ENCODE results near the gene ARID4A. TPM values are rescaled to one million over a fixed set of nuclear protein-coding genes. Genes with fewer than 3 reads are reported as not detected.

Gene ARID4A
- total RNA-seq, 1 experiment from 2014 or later: 12.5 TPM

DNA sequence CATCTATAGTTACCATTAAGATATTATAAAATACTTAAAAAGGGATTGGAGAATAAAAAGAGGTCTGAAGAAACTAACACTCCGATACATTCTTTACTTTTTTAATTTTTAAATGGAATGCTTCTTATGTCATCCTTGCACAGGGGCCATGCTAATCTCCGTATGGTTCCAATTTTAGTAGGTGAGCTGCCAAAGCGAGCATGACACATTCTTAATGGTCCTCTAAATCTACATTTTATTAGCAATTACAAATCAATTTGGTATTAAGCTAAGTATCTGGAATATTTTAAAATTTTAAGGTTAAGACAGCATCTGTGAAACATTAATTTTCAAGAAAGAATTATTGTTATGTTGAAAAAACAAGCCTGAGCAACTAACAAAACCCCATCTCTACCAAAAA is 6.2 kb upstream of the ARID4A start (continued):
- TF ChIP-seq FOXP1 (CRISPR knock-in tag; IDR thresholded peaks at IDR 0.05; ENCODE audit: borderline replicate concordance): no peak
- TF ChIP-seq, protein P1, sequence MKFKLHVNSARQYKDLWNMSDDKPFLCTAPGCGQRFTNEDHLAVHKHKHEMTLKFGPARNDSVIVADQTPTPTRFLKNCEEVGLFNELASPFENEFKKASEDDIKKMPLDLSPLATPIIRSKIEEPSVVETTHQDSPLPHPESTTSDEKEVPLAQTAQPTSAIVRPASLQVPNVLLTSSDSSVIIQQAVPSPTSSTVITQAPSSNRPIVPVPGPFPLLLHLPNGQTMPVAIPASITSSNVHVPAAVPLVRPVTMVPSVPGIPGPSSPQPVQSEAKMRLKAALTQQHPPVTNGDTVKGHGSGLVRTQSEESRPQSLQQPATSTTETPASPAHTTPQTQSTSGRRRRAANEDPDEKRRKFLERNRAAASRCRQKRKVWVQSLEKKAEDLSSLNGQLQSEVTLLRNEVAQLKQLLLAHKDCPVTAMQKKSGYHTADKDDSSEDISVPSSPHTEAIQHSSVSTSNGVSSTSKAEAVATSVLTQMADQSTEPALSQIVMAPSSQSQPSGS (CRISPR knock-in tag; IDR thresholded peaks at IDR 0.05; ENCODE audit: borderline replicate concordance, low read depth): no peak
- no peak for TF ChIP-seq IRF2 (CRISPR knock-in tag; IDR thresholded peaks at IDR 0.05; ENCODE audit: borderline replicate concordance, low read depth)
- TF ChIP-seq NR2C2 (CRISPR knock-in tag; IDR thresholded peaks at IDR 0.05): no peak
- TF ChIP-seq, protein P2, sequence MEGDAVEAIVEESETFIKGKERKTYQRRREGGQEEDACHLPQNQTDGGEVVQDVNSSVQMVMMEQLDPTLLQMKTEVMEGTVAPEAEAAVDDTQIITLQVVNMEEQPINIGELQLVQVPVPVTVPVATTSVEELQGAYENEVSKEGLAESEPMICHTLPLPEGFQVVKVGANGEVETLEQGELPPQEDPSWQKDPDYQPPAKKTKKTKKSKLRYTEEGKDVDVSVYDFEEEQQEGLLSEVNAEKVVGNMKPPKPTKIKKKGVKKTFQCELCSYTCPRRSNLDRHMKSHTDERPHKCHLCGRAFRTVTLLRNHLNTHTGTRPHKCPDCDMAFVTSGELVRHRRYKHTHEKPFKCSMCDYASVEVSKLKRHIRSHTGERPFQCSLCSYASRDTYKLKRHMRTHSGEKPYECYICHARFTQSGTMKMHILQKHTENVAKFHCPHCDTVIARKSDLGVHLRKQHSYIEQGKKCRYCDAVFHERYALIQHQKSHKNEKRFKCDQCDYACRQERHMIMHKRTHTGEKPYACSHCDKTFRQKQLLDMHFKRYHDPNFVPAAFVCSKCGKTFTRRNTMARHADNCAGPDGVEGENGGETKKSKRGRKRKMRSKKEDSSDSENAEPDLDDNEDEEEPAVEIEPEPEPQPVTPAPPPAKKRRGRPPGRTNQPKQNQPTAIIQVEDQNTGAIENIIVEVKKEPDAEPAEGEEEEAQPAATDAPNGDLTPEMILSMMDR (IDR thresholded peaks at IDR 0.05): no peak
- TF ChIP-seq, protein P3, sequence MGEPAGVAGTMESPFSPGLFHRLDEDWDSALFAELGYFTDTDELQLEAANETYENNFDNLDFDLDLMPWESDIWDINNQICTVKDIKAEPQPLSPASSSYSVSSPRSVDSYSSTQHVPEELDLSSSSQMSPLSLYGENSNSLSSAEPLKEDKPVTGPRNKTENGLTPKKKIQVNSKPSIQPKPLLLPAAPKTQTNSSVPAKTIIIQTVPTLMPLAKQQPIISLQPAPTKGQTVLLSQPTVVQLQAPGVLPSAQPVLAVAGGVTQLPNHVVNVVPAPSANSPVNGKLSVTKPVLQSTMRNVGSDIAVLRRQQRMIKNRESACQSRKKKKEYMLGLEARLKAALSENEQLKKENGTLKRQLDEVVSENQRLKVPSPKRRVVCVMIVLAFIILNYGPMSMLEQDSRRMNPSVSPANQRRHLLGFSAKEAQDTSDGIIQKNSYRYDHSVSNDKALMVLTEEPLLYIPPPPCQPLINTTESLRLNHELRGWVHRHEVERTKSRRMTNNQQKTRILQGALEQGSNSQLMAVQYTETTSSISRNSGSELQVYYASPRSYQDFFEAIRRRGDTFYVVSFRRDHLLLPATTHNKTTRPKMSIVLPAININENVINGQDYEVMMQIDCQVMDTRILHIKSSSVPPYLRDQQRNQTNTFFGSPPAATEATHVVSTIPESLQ (CRISPR knock-in tag; IDR thresholded peaks at IDR 0.05): no peak
- TF ChIP-seq GRHL2 (CRISPR knock-in tag; IDR thresholded peaks at IDR 0.05; ENCODE audit: insufficient replicate concordance, severe bottlenecking): no peak

DNA sequence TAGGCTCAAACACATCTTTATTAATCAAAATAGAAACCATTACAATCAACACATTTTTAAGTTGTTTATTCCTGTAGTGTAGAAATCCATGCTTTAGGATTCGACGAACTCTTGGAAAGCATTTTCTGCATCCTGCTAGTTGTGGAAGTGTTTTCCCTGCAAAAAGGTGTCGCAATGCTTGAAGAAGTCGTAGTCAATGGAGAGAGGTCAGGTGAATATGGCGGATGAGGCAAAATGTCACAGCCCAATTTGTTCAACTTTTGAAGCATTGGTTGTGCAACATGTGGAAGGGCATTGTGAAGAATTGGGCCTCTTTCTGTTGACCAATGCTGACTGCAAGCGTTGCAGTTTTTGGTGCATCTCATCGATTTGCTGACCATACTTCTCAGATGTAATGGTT is 4.2 kb upstream of the ARID4A start:
- peaks cover 48% of the 10 kb centered on the region for H3K36me3 Mint-ChIP-seq
- no peak overlapping the region for H3K4me3 Mint-ChIP-seq
- H3K27me3 Mint-ChIP-seq (ENCODE audit: low read depth): no peaks in the 10 kb centered on the region
- H3K27ac Mint-ChIP-seq: peak overlapping the region; percentile 20; the same call in 1 of the 2 replicates
- ATAC-seq: no peak
- no peak for DNase-seq (ENCODE audit: low spot score)
- POLR2A ChIA-PET: no interaction called here
- no peaks in the 10 kb centered on the region for H3K9me3 Mint-ChIP-seq
- H3K4me1 Mint-ChIP-seq: peaks cover 5% of the 10 kb centered on the region
- CTCF ChIA-PET: no interaction called here
- TF ChIP-seq SMAD4 (CRISPR knock-in tag; IDR thresholded peaks at IDR 0.05): no peak
- TF ChIP-seq, protein P4, sequence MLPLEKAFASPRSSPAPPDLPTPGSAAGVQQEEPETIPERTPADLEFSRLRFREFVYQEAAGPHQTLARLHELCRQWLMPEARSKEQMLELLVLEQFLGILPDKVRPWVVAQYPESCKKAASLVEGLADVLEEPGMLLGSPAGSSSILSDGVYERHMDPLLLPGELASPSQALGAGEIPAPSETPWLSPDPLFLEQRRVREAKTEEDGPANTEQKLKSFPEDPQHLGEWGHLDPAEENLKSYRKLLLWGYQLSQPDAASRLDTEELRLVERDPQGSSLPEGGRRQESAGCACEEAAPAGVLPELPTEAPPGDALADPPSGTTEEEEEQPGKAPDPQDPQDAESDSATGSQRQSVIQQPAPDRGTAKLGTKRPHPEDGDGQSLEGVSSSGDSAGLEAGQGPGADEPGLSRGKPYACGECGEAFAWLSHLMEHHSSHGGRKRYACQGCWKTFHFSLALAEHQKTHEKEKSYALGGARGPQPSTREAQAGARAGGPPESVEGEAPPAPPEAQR (CRISPR knock-in tag; IDR thresholded peaks at IDR 0.05): no peak
- TF ChIP-seq, protein P5, sequence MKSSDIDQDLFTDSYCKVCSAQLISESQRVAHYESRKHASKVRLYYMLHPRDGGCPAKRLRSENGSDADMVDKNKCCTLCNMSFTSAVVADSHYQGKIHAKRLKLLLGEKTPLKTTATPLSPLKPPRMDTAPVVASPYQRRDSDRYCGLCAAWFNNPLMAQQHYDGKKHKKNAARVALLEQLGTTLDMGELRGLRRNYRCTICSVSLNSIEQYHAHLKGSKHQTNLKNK (CRISPR knock-in tag; IDR thresholded peaks at IDR 0.05): no peak
- TF ChIP-seq E2F5 (CRISPR knock-in tag; IDR thresholded peaks at IDR 0.05): no peak
- no peak for TF ChIP-seq NFE2L1 (CRISPR knock-in tag; IDR thresholded peaks at IDR 0.05)
- no peak for TF ChIP-seq TEAD4 (CRISPR knock-in tag; IDR thresholded peaks at IDR 0.05)
- TF ChIP-seq, protein P6, sequence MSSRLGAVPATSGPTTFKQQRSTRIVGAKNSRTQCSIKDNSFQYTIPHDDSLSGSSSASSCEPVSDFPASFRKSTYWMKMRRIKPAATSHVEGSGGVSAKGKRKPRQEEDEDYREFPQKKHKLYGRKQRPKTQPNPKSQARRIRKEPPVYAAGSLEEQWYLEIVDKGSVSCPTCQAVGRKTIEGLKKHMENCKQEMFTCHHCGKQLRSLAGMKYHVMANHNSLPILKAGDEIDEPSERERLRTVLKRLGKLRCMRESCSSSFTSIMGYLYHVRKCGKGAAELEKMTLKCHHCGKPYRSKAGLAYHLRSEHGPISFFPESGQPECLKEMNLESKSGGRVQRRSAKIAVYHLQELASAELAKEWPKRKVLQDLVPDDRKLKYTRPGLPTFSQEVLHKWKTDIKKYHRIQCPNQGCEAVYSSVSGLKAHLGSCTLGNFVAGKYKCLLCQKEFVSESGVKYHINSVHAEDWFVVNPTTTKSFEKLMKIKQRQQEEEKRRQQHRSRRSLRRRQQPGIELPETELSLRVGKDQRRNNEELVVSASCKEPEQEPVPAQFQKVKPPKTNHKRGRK (CRISPR knock-in tag; IDR thresholded peaks at IDR 0.05; ENCODE audit: borderline replicate concordance): no peak
- TF ChIP-seq GTF2I (CRISPR knock-in tag; conservative IDR thresholded peaks at IDR 0.05): no peak
- no peak for TF ChIP-seq ZNF219 (CRISPR knock-in tag; IDR thresholded peaks at IDR 0.05; ENCODE audit: borderline replicate concordance)
- TF ChIP-seq PRRX2 (CRISPR knock-in tag; IDR thresholded peaks at IDR 0.05): no peak
- TF ChIP-seq SP1 (CRISPR knock-in tag; conservative IDR thresholded peaks at IDR 0.05): no peak
- no peak for TF ChIP-seq ESRRA (CRISPR knock-in tag; IDR thresholded peaks at IDR 0.05; ENCODE audit: borderline replicate concordance)
- TF ChIP-seq, protein P7, sequence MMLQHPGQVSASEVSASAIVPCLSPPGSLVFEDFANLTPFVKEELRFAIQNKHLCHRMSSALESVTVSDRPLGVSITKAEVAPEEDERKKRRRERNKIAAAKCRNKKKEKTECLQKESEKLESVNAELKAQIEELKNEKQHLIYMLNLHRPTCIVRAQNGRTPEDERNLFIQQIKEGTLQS (CRISPR knock-in tag; conservative IDR thresholded peaks at IDR 0.05): no peak
- TF ChIP-seq STAT6 (CRISPR knock-in tag; conservative IDR thresholded peaks at IDR 0.05; ENCODE audit: low read depth): no peak
